B cell (primary cell): ENCODE results near the gene ST6GAL1. TPM values are rescaled to one million over a fixed set of nuclear protein-coding genes. Genes with fewer than 3 reads are reported as not detected.
"Not testable (repeated sequence)": the region's sequence is repeated elsewhere in the genome, so short reads cannot be mapped to it uniquely, and the experiment has no call there.

Experiments
- ATAC-seq: fragments of 200-7000 bp; cut with Tn5 transposase; one replicate; pipeline ENCODE4 v1.10.0; 2021; ENCODE audit warnings: low read depth, mild to moderate bottlenecking, moderate number of reproducible peaks, moderate library complexity
- CTCF ChIA-PET: fragments of 350-600 bp; sonication (Branson Sonifier 250); formaldehyde crosslinking; loops from one replicate; lab custom pipeline; 2021; ENCODE audit warnings: antibody characterized with exemption, inconsistent platforms; lab: Charles Lee
- POLR2A ChIA-PET: fragments of 350-600 bp; sonication (Branson Sonifier 250); formaldehyde crosslinking; loops from one replicate; lab custom pipeline; 2021; ENCODE audit warnings: antibody characterized with exemption; lab: Charles Lee
- DNase-seq: peaks from one replicate; pipeline ENCODE4 v3.0.0; 2013
- H2AFZ ChIP-seq: 2 replicates; pipeline ENCODE4 v1.6.1; 2012; ENCODE audit warnings: mild to moderate bottlenecking, low read depth, low read length; ENCODE audit not compliant: insufficient read depth, poor library complexity, severe bottlenecking
- H3K27ac ChIP-seq, 2 donors: 1 replicate in 1 of 2; 2 replicates in 1 of 2; pipeline ENCODE4 v1.5.1; 2012 to 2013; ENCODE audit warnings: low read length in 2 of 2, mild to moderate bottlenecking in 2 of 2, moderate library complexity in 1 of 2
- H3K27me3 ChIP-seq, 4 experiments: fragments of 200-600 bp in 1 of 4; sonication (generic) in 1 of 4; replicated peaks in 1 of 4; 1 replicate in 2 of 4; 2 replicates in 2 of 4; pipeline versions ENCODE4 v1.6.1 to v1.7.0; 2013 to 2016; ENCODE audit warnings: low read length in 3 of 4, mild to moderate bottlenecking in 2 of 4, mixed read lengths in 1 of 4, moderate library complexity in 1 of 4; ENCODE audit not compliant: insufficient read depth in 4 of 4, control insufficient read depth in 3 of 4; ENCODE audit errors: control extremely low read depth in 1 of 4
- H3K36me3 ChIP-seq, 2 experiments: replicated peaks in 1 of 2; 1 replicate in 1 of 2; 2 replicates in 1 of 2; pipeline versions ENCODE4 v1.6.1 to v1.7.1; 2013; ENCODE audit warnings: low read length in 1 of 2; ENCODE audit not compliant: insufficient read depth in 2 of 2, control insufficient read depth in 1 of 2; ENCODE audit errors: control extremely low read depth in 1 of 2, extremely low read depth in 1 of 2
- H3K4me1 ChIP-seq, 2 donors: fragments of 200-600 bp in 1 of 2; sonication (generic) in 1 of 2; 1 replicate in 1 of 2; 2 replicates in 1 of 2; pipeline versions ENCODE4 v1.5.1 to v1.6.1; 2013 to 2017; ENCODE audit warnings: low read length in 2 of 2; ENCODE audit not compliant: control insufficient read depth in 2 of 2, insufficient read depth in 2 of 2
- H3K4me2 ChIP-seq: replicated peaks from 2 replicates; pipeline ENCODE3; 2012; ENCODE audit warnings: mild to moderate bottlenecking, low read depth, low read length; ENCODE audit not compliant: poor library complexity, severe bottlenecking
- H3K4me3 ChIP-seq, 5 experiments: fragments of 200-600 bp in 1 of 5; sonication (generic) in 1 of 5; 1 replicate in 3 of 5; 2 replicates in 2 of 5; pipeline versions ENCODE4 v1.5.1 to v1.7.0; 2011 to 2016; ENCODE audit warnings: low read length in 4 of 5, mild to moderate bottlenecking in 4 of 5, low read depth in 2 of 5, control low read depth in 1 of 5, moderate library complexity in 1 of 5; ENCODE audit not compliant: insufficient read depth in 1 of 5; ENCODE audit errors: control extremely low read depth in 1 of 5, extremely low read depth in 1 of 5
- H3K79me2 ChIP-seq: fragments of 200-600 bp; sonication (generic); one replicate; pipeline ENCODE4 v1.6.0; 2016; ENCODE audit warnings: low read length; ENCODE audit not compliant: control insufficient read depth, insufficient read depth
- H3K9ac ChIP-seq: fragments of 200-600 bp; sonication (generic); 2 replicates; pipeline ENCODE4 v1.6.1; 2017; ENCODE audit warnings: mild to moderate bottlenecking, low read length, moderate library complexity
- H3K9me3 ChIP-seq, 3 donors: one replicate each; pipeline versions ENCODE4 v1.6.1 to v1.7.1; 2013; ENCODE audit warnings: low read length in 2 of 3; ENCODE audit not compliant: control insufficient read depth in 2 of 3, insufficient read depth in 1 of 3; ENCODE audit errors: control extremely low read depth in 1 of 3
- H4K20me1 ChIP-seq: 2 replicates; pipeline ENCODE4 v1.6.0; 2012; ENCODE audit warnings: mild to moderate bottlenecking, low read length; ENCODE audit not compliant: insufficient read depth, control insufficient read depth, poor library complexity, severe bottlenecking
- H3K27ac Mint-ChIP-seq: one replicate; pipeline ENCODE4 v1.8.0; 2021; ENCODE audit warnings: mixed read lengths
- H3K27me3 Mint-ChIP-seq: one replicate; pipeline ENCODE4 v1.8.0; 2021; ENCODE audit warnings: mixed read lengths
- H3K4me1 Mint-ChIP-seq: one replicate; pipeline ENCODE4 v1.8.0; 2021; ENCODE audit warnings: mixed read lengths
- H3K4me3 Mint-ChIP-seq: one replicate; pipeline ENCODE4 v1.8.0; 2021; ENCODE audit warnings: mixed read lengths
- H3K9me3 Mint-ChIP-seq: one replicate; pipeline ENCODE4 v1.8.0; 2022; ENCODE audit warnings: mixed read lengths; ENCODE audit not compliant: insufficient read depth
- CTCF ChIP-seq: fragments of 200-600 bp; IDR thresholded peaks from one replicate; pipeline ENCODE4 v1.8.0; 2022; ENCODE audit warnings: antibody characterized with exemption, mild to moderate bottlenecking
- EZH2 ChIP-seq: IDR thresholded peaks from 2 replicates; pipeline ENCODE4 v1.6.1; 2012; ENCODE audit warnings: borderline replicate concordance, low read depth, mild to moderate bottlenecking, moderate library complexity, low read length; ENCODE audit not compliant: insufficient read depth, poor library complexity, severe bottlenecking
- WGBS: methylation state at CpG from one replicate; pipeline ENCODE4 v1.1.5; 2013; ENCODE audit warnings: missing lambda C conversion rate; ENCODE audit not compliant: insufficient coverage; 5-methylcytosine and 5-hydroxymethylcytosine counted together
- intact Hi-C: fragments of 100-400 bp; cut with micrococcal nuclease; formaldehyde crosslinking; loops from one replicate; pipeline ENCODE4 v1.10.0; 2022
- polyA plus RNA-seq: library from polyadenylated mRNA; depleted of rRNA; stranded (reverse); fragments of >200 nt; gene quantifications from 2 replicates; pipeline ENCODE4 v1.2.3, GENCODE V29; 2012
- total RNA-seq, 2 donors: library from RNA; stranded (reverse); fragments of 120-200 nt in 1 of 2; gene quantifications; 1 replicate in 1 of 2; 2 replicates in 1 of 2; pipeline versions ENCODE4 v1.2.3 to v1.2.4, GENCODE V29; 2013 to 2022

ST6GAL1 gene
- total and polyA plus RNA-seq, 2 donors (not counting 1 experiment from before 2014, with no cell fraction given), result 174 to 563 TPM

GRCh38 chr3:186882881-186883685, 47.2 kb upstream of the ST6GAL1 start:
- WGBS, result 96% methylated on average over 3 of the region's 6 CpGs
- DNase-seq (no peak), ATAC-seq (no peak)
- no peaks in the 10 kb centered on the region for H3K79me2 ChIP-seq
- TF ChIP-seq EZH2 (no peak), CTCF (no peak)
- H4K20me1 ChIP-seq, result no peaks in the 10 kb centered on the region
- Mint-ChIP-seq H3K9me3 (no peaks in the 10 kb centered on the region), H3K4me1 (peaks cover 9% of the 10 kb centered on the region), H3K27me3 (peaks cover 23% of the 10 kb centered on the region), H3K4me3 (no peak overlapping the region), H3K27ac (no peak overlapping the region)
- H3K27me3 ChIP-seq, result peaks cover 0 to 5% (median 0%) of the 10 kb centered on the region in 4 experiments
- H3K4me3 ChIP-seq, result no peak overlapping the region
- no peaks in the 10 kb centered on the region for H3K4me1 ChIP-seq
- H3K4me2 ChIP-seq, result no peak overlapping the region
- H3K36me3 ChIP-seq, result no peaks in the 10 kb centered on the region
- CTCF ChIA-PET, result no interaction called here
- no peak overlapping the region for H3K9ac ChIP-seq
- intact Hi-C loops, result loop anchor here (5.0 kb wide), 1 partner anchor 34 kb away; no protein-coding TSS in a partner anchor
- H2AFZ ChIP-seq, result no peak overlapping the region
- no peaks in the 10 kb centered on the region for H3K9me3 ChIP-seq
- POLR2A ChIA-PET, result interaction anchor here (0.7 kb wide), 1 partner anchor 44 kb away, joined by 8 read pairs; no protein-coding TSS in a partner anchor
- H3K27ac ChIP-seq, result no peak overlapping the region

DNA sequence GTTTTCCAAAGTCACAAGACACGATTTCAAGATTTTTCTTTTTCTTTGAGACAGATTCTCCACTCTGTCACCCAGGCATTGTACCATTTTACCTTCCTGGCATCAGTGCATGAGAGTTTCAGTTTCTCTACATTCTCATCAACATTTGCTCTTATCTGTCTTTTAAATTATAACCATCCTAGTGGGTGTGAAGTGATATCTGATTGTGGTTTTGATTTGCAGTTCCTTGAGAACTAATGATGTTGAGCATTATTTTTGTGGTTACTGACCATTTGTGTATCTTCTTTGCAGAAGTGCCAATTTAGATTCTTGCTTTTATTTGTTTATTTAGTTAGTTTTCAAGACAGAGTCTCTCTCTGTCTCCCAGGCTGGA, 46.7 kb upstream of the ST6GAL1 start:
- Histone ChIP-seq H3K27ac (no peak overlapping the region), H3K9ac (no peak overlapping the region), H3K79me2 (no peaks in the 10 kb centered on the region), H3K36me3 (no peaks in the 10 kb centered on the region), H3K4me3 (no peak overlapping the region), H3K27me3 (peaks cover 0 to 5% (median 0%) of the 10 kb centered on the region in 4 experiments), H2AFZ (no peak overlapping the region), H3K4me1 (no peaks in the 10 kb centered on the region), H4K20me1 (no peaks in the 10 kb centered on the region), H3K9me3 (no peaks in the 10 kb centered on the region), H3K4me2 (no peak overlapping the region)
- peaks cover 10% of the 10 kb centered on the region for H3K4me1 Mint-ChIP-seq
- POLR2A ChIA-PET, result no interaction called here
- H3K9me3 Mint-ChIP-seq, result no peaks in the 10 kb centered on the region
- ATAC-seq, result no peak
- DNase-seq, result no peak
- CTCF ChIA-PET, result no interaction called here
- TF ChIP-seq CTCF, result no peak
- no peak overlapping the region for H3K4me3 Mint-ChIP-seq
- 80% methylated on average over 1 of the region's 1 CpG for WGBS
- intact Hi-C loops, result loop anchor here (5.0 kb wide), 1 partner anchor 34 kb away; no protein-coding TSS in a partner anchor
- peaks cover 23% of the 10 kb centered on the region for H3K27me3 Mint-ChIP-seq
- no peak overlapping the region for H3K27ac Mint-ChIP-seq

DNA sequence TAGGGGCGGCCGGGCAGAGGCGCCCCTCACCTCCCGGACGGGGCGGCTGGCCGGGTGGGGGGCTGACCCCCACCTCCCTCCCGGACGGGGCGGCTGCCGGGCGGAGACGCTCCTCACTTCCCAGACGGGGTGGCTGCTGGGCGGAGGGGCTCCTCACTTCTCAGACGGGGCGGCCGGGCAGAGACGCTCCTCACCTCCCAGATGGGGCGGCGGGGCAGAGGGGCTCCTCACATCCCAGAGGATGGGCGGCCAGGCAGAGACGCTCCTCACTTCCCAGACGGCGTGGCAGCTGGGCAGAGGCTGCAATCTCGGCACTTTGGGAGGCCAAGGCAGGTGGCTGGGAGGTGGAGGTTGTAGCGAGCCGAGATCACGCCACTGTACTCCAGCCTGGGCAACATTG, 45.5 kb upstream of the ST6GAL1 start:
- H3K36me3 ChIP-seq, H3K4me1 ChIP-seq, H2AFZ ChIP-seq, DNase-seq, H3K4me3 ChIP-seq, H3K27ac ChIP-seq, H3K79me2 ChIP-seq, H3K27ac Mint-ChIP-seq, H4K20me1 ChIP-seq, H3K9ac ChIP-seq, H3K27me3 ChIP-seq, POLR2A ChIA-PET, CTCF ChIA-PET, H3K4me3 Mint-ChIP-seq, H3K4me2 ChIP-seq, H3K9me3 Mint-ChIP-seq, ATAC-seq, H3K9me3 ChIP-seq: not testable (repeated sequence)
- H3K4me1 Mint-ChIP-seq, result peaks cover 13% of the 10 kb centered on the region
- intact Hi-C loops, result loop anchor here (5.0 kb wide), 1 partner anchor 32 kb away; no protein-coding TSS in a partner anchor
- 90% methylated on average over 11 of the region's 29 CpGs for WGBS
- peaks cover 23% of the 10 kb centered on the region for H3K27me3 Mint-ChIP-seq
